IPS DF 6.9 (cell line): ENCODE results near the gene CHST12.
A peak's percentile ranks its signal among the peaks of the same experiment; 100 is the strongest.
"Not testable (repeated sequence)": the region's sequence is repeated elsewhere in the genome, so short reads cannot be mapped to it uniquely, and the experiment has no call there.

ENCODE experiments used
- DNase-seq: peaks from one replicate; pipeline ENCODE4 v3.0.0-alpha.2; 2013; ENCODE audit warnings: low read depth, low spot score
- H3K27ac ChIP-seq: one replicate; pipeline ENCODE4 v1.5.1; 2013; ENCODE audit warnings: low read length, control low read depth
- H3K27me3 ChIP-seq: 2 replicates; pipeline ENCODE4 v1.6.1; 2013; ENCODE audit warnings: mild to moderate bottlenecking, low read length; ENCODE audit not compliant: control insufficient read depth, insufficient read depth
- H3K36me3 ChIP-seq: 2 replicates; pipeline ENCODE4 v1.6.1; 2013; ENCODE audit warnings: low read length; ENCODE audit not compliant: control insufficient read depth, insufficient read depth
- H3K4me1 ChIP-seq: 2 replicates; pipeline ENCODE4 v1.6.1; 2013; ENCODE audit warnings: low read length; ENCODE audit not compliant: control insufficient read depth, insufficient read depth
- H3K4me3 ChIP-seq: 2 replicates; pipeline ENCODE4 v1.5.1; 2013; ENCODE audit warnings: mild to moderate bottlenecking, low read length
- H3K9me3 ChIP-seq: 2 replicates; pipeline ENCODE4 v1.6.1; 2013; ENCODE audit warnings: low read length, inconsistent platforms; ENCODE audit not compliant: control insufficient read depth, insufficient read depth
- WGBS: extraction: QIAGEN DNeasy Blood & Tissue Kit; methylation state at CpG from one replicate; pipeline ENCODE4 v1.1.7; 2013; ENCODE audit warnings: mixed read lengths, missing lambda C conversion rate; ENCODE audit not compliant: insufficient read length, insufficient coverage; 5-methylcytosine and 5-hydroxymethylcytosine counted together

Gene CHST12

DNA sequence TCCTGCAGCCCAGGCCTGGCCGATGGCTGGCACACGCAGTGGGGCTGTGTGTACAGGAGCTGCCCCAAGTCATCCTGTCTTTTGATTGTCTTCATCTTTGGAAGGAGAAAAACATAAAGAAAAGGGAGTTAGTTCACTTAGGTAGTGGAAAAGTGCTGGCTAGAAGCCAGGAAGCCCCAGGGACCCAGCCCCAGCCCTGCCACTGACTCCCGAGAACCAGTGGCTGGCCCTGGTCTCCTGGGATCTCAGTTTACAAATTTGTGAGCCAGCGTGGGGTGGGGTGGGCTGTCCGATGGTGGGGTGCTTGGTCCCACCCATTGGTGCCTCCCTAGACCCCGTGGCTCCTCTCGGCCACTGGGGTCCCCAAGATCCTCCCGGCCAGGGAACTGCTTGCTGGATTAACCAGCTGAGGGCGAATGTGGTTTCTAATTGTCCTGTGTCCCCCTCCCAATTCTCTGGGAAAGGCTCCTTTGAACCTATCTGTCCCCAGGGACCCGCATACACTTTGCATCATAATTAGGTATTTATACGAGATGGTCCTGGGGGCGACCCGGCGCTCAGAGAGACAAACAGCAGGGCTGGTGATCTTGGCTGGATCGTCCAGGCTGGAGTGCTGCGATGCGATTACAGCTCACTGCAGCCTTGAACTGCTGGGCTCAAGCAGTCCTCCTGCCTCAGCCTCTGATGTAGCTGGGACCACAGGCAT lies 16.3 kb upstream of the CHST12 start:
- Histone ChIP-seq H3K4me3 (no peak overlapping the region), H3K27me3 (no peaks in the 10 kb centered on the region), H3K27ac (no peak overlapping the region), H3K36me3 (peaks cover 4% of the 10 kb centered on the region; the same call in 1 of the 2 replicates), H3K9me3 (no peaks in the 10 kb centered on the region), H3K4me1 (no peaks in the 10 kb centered on the region; the same call in none of the 2 replicates)
- DNase-seq = no peak
- no CpG with 5 or more reads among the region's 17 CpGs for WGBS

DNA sequence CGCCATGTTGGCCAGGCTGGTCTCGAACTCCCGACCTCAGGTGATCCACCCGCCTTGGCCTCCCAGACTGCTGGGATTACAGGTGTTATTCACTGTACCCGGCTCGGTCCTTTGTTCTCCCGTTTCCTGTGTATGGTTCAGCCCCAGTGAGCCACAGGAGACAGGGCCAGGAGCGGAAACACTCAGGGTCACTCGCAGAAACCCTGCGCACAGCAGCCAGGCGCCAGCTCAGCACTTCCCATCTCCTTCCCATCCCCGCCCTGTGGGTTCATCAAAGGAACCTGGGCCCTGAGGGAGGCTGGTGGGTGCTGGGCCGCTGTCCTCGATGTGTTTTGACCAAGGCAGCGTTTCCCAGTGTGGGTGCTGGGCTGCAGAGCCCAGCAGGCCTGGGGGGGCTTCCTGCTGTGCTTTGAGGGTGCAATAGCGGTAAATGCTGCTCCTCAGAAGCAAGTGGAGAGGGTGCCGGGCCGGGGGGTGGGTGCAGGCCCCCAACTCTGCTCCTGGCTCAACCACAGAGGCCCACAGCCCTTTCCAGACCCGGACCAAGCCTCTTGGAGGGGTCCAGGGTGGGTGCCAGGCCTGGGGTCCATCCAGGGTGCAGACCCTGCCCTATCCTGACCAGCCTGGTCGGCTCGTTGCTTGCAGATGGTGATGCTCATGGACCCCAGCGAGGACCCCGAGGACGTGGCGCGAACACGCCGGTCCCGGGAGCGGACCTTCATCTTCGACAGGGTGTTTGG lies 15.3 kb upstream of the CHST12 start:
- no peak overlapping the region for H3K4me3 ChIP-seq
- H3K27me3 ChIP-seq = no peaks in the 10 kb centered on the region
- H3K4me1 ChIP-seq = no peaks in the 10 kb centered on the region; the same call in none of the 2 replicates
- H3K9me3 ChIP-seq = no peaks in the 10 kb centered on the region
- no peak for DNase-seq
- no CpG with 5 or more reads among the region's 31 CpGs for WGBS
- no peak overlapping the region for H3K27ac ChIP-seq
- peaks cover 3% of the 10 kb centered on the region; the same call in 1 of the 2 replicates for H3K36me3 ChIP-seq

- Histone ChIP-seq H3K27ac (no peak overlapping the region), H3K9me3 (no peaks in the 10 kb centered on the region), H3K36me3 (no peaks in the 10 kb centered on the region; the same call in 1 of the 2 replicates), H3K27me3 (no peaks in the 10 kb centered on the region), H3K4me1 (no peaks in the 10 kb centered on the region; the same call in none of the 2 replicates), H3K4me3 (no peak overlapping the region)
- no CpG with 5 or more reads among the region's 5 CpGs for WGBS
- no peak for DNase-seq
Observed at GRCh38 chr7:2388637-2388954, 14.8 kb upstream of the CHST12 start.

DNA sequence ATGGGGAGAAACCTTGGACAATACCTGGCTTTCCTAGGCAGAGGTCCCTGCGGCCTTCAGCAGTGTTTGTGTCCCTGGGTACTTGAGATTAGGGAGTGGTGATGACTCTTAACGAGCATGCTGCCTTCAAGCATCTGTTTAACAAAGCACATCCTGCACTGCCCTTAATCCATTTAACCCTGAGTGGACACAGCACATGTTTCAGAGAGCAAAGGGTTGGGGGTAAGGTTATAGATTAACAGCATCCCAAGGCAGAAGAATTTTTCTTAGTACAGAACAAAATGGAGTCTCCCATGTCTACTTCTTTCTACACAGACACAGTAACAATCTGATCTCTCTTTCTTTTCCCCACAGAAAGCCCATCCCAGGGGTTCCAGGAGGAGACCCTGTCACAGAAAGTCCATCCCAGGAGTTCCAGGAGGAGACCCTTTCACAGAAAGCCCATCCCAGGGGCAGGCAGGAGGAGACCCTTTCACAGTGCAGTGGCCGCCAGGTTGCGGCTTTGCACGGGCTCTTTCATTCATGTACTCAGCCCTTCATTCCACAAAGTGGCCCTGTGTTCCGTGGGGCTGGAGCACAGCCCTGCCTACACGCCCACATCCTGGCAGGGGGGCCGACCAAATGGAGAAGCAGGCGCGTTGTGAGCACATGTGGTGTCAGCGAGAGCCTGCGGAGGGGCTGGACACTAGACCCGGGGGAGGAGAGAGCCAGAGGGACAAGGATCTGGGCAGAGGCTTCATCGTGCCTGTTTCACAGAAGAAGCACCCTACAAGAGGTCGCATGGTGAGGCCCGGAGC lies 13.2 kb upstream of the CHST12 start:
- not testable (repeated sequence) for H3K27ac ChIP-seq, H3K4me3 ChIP-seq, H3K36me3 ChIP-seq, H3K4me1 ChIP-seq, DNase-seq, H3K27me3 ChIP-seq, H3K9me3 ChIP-seq
- no CpG with 5 or more reads among the region's 16 CpGs for WGBS

- H3K9me3 ChIP-seq = no peaks in the 10 kb centered on the region
- no peaks in the 10 kb centered on the region for H3K27me3 ChIP-seq
- H3K27ac ChIP-seq = no peak overlapping the region
- H3K4me3 ChIP-seq = no peak overlapping the region
- no peak for DNase-seq
- no CpG with 5 or more reads among the region's 12 CpGs for WGBS
- no peaks in the 10 kb centered on the region for H3K4me1 ChIP-seq
- no peaks in the 10 kb centered on the region for H3K36me3 ChIP-seq
Observed at GRCh38 chr7:2393706-2394105, 9.7 kb upstream of the CHST12 start.

GRCh38 chr7:2394566-2395082 lies 8.8 kb upstream of the CHST12 start:
- Histone ChIP-seq H3K9me3 (no peaks in the 10 kb centered on the region), H3K36me3 (no peaks in the 10 kb centered on the region), H3K27me3 (no peaks in the 10 kb centered on the region), H3K4me1 (no peaks in the 10 kb centered on the region), H3K4me3 (no peak overlapping the region), H3K27ac (no peak overlapping the region)
- no peak for DNase-seq
- WGBS = no CpG with 5 or more reads among the region's 21 CpGs

GRCh38 chr7:2398506-2398905 lies 4.9 kb upstream of the CHST12 start:
- Histone ChIP-seq H3K4me1 (peaks cover 5% of the 10 kb centered on the region; the same call in 1 of the 2 replicates), H3K36me3 (no peaks in the 10 kb centered on the region), H3K27me3 (no peaks in the 10 kb centered on the region), H3K27ac (no peak overlapping the region), H3K4me3 (no peak overlapping the region), H3K9me3 (no peaks in the 10 kb centered on the region)
- no peak for DNase-seq
- WGBS = no CpG with 5 or more reads among the region's 4 CpGs

DNA sequence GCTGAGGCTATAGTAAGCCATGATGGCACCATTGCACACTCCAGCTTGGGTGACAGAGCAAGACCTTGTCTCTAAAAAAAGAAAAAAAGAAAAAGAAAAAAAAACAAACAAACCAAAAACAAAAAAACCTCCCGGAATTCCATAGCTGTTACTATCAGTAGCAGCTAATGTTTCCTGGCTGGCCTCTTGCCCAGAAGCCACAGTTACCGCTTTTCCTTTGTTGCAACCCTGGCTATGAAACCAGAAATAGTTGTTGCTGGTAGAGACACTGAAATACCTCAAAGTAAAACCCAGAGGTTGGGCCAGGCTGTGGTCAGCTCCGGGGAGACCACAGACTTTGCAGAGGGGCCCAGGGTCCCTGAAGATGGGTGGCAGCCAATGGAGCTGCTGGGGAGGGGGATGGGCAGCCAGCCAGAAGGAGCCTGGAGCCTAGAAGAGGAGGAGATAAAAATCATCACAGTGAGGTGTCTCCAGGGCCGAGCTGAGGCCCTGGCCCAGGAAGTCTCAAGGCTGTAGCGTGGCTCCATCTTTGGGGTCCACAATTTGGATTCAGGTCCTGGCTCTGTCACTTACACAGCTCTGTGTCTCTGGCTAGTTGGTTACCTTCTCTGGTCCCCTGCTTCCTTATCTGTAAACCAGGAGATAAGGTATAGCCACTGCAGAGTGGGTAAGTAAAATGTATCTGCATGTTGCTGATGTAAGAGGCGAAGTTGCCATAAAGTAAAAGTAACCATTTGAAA lies 3.4 kb upstream of the CHST12 start:
- peaks cover 9% of the 10 kb centered on the region for H3K4me1 ChIP-seq
- H3K4me3 ChIP-seq = no peak overlapping the region
- DNase-seq = no peak
- H3K27ac ChIP-seq = no peak overlapping the region
- no peaks in the 10 kb centered on the region for H3K9me3 ChIP-seq
- WGBS = no CpG with 5 or more reads among the region's 6 CpGs
- H3K27me3 ChIP-seq = no peaks in the 10 kb centered on the region
- H3K36me3 ChIP-seq = peaks cover 3% of the 10 kb centered on the region; the same call in 1 of the 2 replicates

- Histone ChIP-seq H3K36me3 (peaks cover 3% of the 10 kb centered on the region; the same call in 1 of the 2 replicates), H3K4me3 (peak overlapping the region; percentile 84; the same call in 1 of the 2 replicates), H3K27me3 (no peaks in the 10 kb centered on the region), H3K9me3 (no peaks in the 10 kb centered on the region), H3K27ac (no peak overlapping the region), H3K4me1 (peaks cover 9% of the 10 kb centered on the region)
- DNase-seq = no peak
- WGBS = no CpG with 5 or more reads among the region's 6 CpGs
Observed at GRCh38 chr7:2402687-2403013, 761 bp upstream of the CHST12 start.
